Chondrocyte (in vitro differentiated cells): ENCODE measurements around the gene RAP1GAP2. TPM values are rescaled to one million over a fixed set of nuclear protein-coding genes. Genes with fewer than 3 reads are reported as not detected.
"Not testable (repeated sequence)": the region's sequence is repeated elsewhere in the genome, so short reads cannot be mapped to it uniquely, and the experiment has no call there.

Source experiments
- DNase-seq: peaks from one replicate; pipeline ENCODE4 v3.0.0; 2021; ENCODE audit warnings: mixed read lengths, low spot score
- H3K27ac Mint-ChIP-seq: one replicate; pipeline ENCODE4 v1.8.0; 2021; ENCODE audit warnings: mild to moderate bottlenecking, moderate library complexity, mixed read lengths; ENCODE audit not compliant: unreplicated experiment
- H3K27me3 Mint-ChIP-seq: 2 replicates; pipeline ENCODE4 v1.8.0; 2021; ENCODE audit warnings: low read depth, mixed read lengths
- H3K36me3 Mint-ChIP-seq: 2 replicates; pipeline ENCODE4 v1.8.0; 2021; ENCODE audit warnings: low read depth, mixed read lengths
- H3K4me1 Mint-ChIP-seq: 2 replicates; pipeline ENCODE4 v1.8.0; 2021; ENCODE audit warnings: low read depth, mild to moderate bottlenecking, mixed read lengths
- H3K4me3 Mint-ChIP-seq: one replicate; pipeline ENCODE4 v1.8.0; 2021; ENCODE audit warnings: mild to moderate bottlenecking, moderate library complexity, mixed read lengths; ENCODE audit not compliant: unreplicated experiment
- H3K9me3 Mint-ChIP-seq: 2 replicates; pipeline ENCODE4 v1.8.0; 2021; ENCODE audit warnings: low read depth, mixed read lengths
- total RNA-seq: library from RNA; stranded (reverse); gene quantifications from 3 replicates; pipeline ENCODE4 v1.2.1, GENCODE V29; 2021
- TF ChIP-seq, protein P1 (sequence below): fragments of 200-600 bp; sonication (generic); IDR thresholded peaks from 2 replicates; pipeline ENCODE4 v1.5.0; 2021; ENCODE audit warnings: antibody characterized with exemption, mild to moderate bottlenecking, moderate library complexity

The RAP1GAP2 gene
- total RNA-seq, 1 donor from 2014 or later, result 3.4 TPM

DNA sequence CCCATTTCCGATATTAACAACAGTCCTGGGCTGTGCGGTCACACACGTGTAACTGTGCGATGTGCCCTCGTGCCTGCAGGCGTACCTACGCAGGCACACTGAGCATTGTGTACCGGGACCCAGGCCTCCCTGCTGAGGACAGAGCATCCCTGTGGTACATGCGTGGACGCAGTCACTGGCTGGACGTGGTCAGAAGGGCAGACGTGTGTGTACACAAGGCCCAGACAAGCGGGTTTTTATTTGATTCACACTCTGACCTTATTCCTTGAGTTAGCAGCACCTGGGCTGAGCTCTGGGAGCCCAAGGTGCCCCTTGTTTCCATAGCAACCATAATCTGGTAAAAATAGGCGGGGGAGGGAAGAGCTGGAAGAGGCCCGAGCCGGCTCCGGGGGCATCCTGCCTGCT, 19.5 kb downstream of the RAP1GAP2 start:
- TF ChIP-seq, protein P1, sequence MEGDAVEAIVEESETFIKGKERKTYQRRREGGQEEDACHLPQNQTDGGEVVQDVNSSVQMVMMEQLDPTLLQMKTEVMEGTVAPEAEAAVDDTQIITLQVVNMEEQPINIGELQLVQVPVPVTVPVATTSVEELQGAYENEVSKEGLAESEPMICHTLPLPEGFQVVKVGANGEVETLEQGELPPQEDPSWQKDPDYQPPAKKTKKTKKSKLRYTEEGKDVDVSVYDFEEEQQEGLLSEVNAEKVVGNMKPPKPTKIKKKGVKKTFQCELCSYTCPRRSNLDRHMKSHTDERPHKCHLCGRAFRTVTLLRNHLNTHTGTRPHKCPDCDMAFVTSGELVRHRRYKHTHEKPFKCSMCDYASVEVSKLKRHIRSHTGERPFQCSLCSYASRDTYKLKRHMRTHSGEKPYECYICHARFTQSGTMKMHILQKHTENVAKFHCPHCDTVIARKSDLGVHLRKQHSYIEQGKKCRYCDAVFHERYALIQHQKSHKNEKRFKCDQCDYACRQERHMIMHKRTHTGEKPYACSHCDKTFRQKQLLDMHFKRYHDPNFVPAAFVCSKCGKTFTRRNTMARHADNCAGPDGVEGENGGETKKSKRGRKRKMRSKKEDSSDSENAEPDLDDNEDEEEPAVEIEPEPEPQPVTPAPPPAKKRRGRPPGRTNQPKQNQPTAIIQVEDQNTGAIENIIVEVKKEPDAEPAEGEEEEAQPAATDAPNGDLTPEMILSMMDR, result no peak
- Mint-ChIP-seq H3K4me1 (peaks cover 8% of the 10 kb centered on the region), H3K36me3 (no peaks in the 10 kb centered on the region), H3K27me3 (no peaks in the 10 kb centered on the region), H3K27ac (no peak overlapping the region), H3K9me3 (no peaks in the 10 kb centered on the region), H3K4me3 (no peak overlapping the region)
- DNase-seq, result no peak

DNA sequence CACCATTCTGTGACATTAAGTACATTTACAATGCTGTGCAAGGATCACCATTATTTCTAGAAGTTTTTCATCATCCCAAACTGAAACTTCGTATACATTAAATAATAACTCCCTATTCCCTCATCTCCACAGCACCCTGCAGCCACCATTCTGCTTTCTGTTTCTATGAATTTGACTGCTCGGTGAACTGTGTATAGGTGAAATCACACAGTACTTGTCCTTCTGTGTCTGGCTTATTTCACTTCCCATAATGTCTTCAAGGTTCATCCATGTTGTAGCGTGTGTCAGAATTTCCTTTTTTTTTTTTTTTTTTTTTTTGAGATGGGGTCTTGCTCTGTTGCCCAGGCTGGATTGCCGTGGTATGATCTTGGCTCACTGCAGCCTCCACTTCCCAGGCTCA, 20.4 kb downstream of the RAP1GAP2 start:
- H3K36me3 Mint-ChIP-seq, result no peaks in the 10 kb centered on the region
- no peak overlapping the region for H3K27ac Mint-ChIP-seq
- no peaks in the 10 kb centered on the region for H3K9me3 Mint-ChIP-seq
- TF ChIP-seq, protein P1, result no peak
- DNase-seq, result no peak
- no peaks in the 10 kb centered on the region for H3K27me3 Mint-ChIP-seq
- no peak overlapping the region for H3K4me3 Mint-ChIP-seq
- peaks cover 8% of the 10 kb centered on the region for H3K4me1 Mint-ChIP-seq

DNA sequence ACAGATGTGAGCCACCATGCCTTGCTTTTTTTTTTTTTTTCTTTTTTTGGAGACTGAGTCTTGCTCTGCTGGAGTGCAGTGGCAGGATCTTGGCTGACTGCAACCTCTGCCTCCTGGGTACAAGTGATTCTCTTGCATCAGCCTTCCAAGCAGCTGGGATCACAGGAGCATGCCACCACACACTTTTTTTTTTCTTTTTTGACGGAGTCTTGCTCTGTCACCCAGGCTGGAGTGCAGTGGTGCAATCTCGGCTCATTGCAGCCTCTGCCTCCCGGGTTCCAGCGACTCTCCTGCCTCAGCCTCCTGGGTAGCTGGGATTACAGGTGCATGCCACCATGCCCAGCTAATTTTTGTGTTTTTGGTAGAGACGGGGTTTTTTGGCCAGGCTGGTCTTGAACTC, 23.1 kb downstream of the RAP1GAP2 start:
- not testable (repeated sequence) for H3K4me3 Mint-ChIP-seq, H3K36me3 Mint-ChIP-seq, H3K27me3 Mint-ChIP-seq, H3K27ac Mint-ChIP-seq, H3K4me1 Mint-ChIP-seq, H3K9me3 Mint-ChIP-seq, DNase-seq

DNA sequence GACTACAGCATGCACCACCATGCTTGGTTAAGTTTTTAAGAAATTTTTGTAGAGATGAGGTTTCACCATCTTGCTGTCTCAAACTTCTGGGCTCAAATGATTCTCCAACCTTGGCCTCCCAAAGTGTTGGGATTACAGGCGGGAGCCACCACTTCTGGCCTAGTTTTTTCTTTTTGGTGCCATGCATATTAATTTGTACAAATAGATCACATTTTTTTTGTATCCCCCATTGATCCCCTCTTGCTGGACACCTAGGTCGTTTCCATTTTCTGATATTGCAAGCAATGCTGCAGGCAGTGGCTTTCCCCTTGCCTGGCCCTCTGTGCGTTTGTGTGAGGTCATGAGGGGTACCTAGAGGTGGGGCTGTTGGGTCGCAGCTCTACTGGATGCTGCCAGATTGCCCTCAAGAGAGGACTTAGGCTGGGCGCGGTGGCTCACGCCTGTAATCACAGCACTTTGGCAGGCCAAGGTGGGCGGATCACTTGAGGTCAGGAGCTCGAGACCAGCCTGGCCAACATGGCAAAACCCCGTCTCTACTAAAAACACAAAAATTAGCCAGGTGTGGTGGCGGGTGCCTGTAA, 23.8 kb downstream of the RAP1GAP2 start:
- H3K27ac Mint-ChIP-seq, result no peak overlapping the region
- TF ChIP-seq, protein P1, result no peak
- peaks cover 4% of the 10 kb centered on the region for H3K27me3 Mint-ChIP-seq
- no peak overlapping the region for H3K4me3 Mint-ChIP-seq
- no peak for DNase-seq
- H3K9me3 Mint-ChIP-seq, result no peaks in the 10 kb centered on the region
- H3K36me3 Mint-ChIP-seq, result no peaks in the 10 kb centered on the region
- no peaks in the 10 kb centered on the region for H3K4me1 Mint-ChIP-seq

DNA sequence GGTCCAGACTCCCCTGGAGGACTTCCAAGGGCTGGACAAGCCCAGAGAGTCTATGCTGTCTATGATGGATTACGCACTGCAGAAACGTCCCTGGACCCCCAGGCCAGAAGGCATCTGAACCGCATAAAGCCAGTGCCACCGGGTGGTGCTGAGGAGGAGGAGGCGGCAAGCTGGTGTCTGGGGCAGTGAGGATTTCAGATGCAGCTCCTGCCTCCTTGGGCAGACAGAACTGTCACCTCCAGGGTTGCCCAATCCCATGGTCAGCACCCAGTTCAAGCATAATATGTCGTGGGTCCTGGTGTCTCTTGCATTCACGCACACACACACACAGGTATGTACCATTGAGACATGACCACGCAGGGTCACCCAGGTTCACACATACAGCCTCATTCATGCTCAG, 25.6 kb downstream of the RAP1GAP2 start:
- no peak for DNase-seq
- H3K27ac Mint-ChIP-seq, result no peak overlapping the region

DNA sequence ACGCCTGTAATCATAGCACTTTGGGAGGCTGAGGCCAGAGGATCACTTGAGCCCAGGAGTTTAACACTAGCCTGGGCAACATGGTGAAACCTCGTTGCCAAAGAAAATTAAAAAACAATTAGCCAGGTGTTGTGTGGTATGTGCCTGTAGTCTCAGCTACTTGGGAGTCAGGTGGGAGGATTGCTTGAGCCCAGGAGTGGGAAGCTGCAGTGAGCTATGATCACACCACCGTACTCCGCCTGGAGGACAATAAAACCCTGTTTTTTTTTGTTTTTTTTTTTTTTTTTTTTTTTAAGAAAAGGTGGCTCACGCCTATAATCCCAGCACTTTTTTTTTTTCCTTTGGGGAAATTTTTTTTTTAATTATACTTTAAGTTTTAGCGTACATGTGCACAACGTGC, 26.1 kb downstream of the RAP1GAP2 start:
- TF ChIP-seq, protein P1, result no peak
- no peak for DNase-seq
- Mint-ChIP-seq H3K27me3 (peaks cover 7% of the 10 kb centered on the region), H3K4me3 (no peak overlapping the region), H3K27ac (no peak overlapping the region), H3K36me3 (no peaks in the 10 kb centered on the region), H3K4me1 (no peaks in the 10 kb centered on the region), H3K9me3 (no peaks in the 10 kb centered on the region)

More for the DNA sequence above, 25.6 kb downstream of the RAP1GAP2 start:
- TF ChIP-seq, protein P1, result no peak
- H3K4me3 Mint-ChIP-seq, result no peak overlapping the region
- peaks cover 7% of the 10 kb centered on the region for H3K27me3 Mint-ChIP-seq
- H3K36me3 Mint-ChIP-seq, result no peaks in the 10 kb centered on the region
- H3K9me3 Mint-ChIP-seq, result no peaks in the 10 kb centered on the region
- no peaks in the 10 kb centered on the region for H3K4me1 Mint-ChIP-seq
